Tibial artery (tissue), 4 donors: ENCODE data around the gene SEMA4G.

ENCODE experiments used
- DNase-seq, 2 donors: peaks; one replicate each; pipeline ENCODE4 v3.0.0-alpha.2; 2019
- H3K27ac ChIP-seq, 2 donors: fragments of 200-600 bp; sonication (generic) in 1 of 2; 1 replicate in 1 of 2; 2 replicates in 1 of 2; pipeline ENCODE4 v1.5.1; 2018 to 2019; ENCODE audit warnings: mild to moderate bottlenecking in 1 of 2
- H3K27me3 ChIP-seq, 2 donors: fragments of 200-600 bp; sonication (generic) in 1 of 2; one replicate each; pipeline versions ENCODE4 v1.5.1 to v1.6.0; 2016 to 2019
- H3K36me3 ChIP-seq, 3 donors: fragments of 200-600 bp; sonication (generic) in 2 of 3; one replicate each; pipeline ENCODE4 v1.5.1; 2016 to 2019; ENCODE audit warnings: mild to moderate bottlenecking in 2 of 3
- H3K4me1 ChIP-seq, 4 donors: fragments of 200-600 bp; sonication (generic) in 2 of 4; 1 replicate in 3 of 4; 2 replicates in 1 of 4; pipeline ENCODE4 v1.5.1; 2016 to 2019
- H3K4me3 ChIP-seq, 2 donors: fragments of 200-600 bp; sonication (generic) in 1 of 2; 1 replicate in 1 of 2; 2 replicates in 1 of 2; pipeline ENCODE4 v1.5.1; 2018 to 2019; ENCODE audit warnings: mild to moderate bottlenecking in 2 of 2
- H3K9me3 ChIP-seq, 3 donors: fragments of 200-600 bp; sonication (generic) in 1 of 3; one replicate each; pipeline ENCODE4 v1.5.1; 2016 to 2019
- intact Hi-C: fragments of 100-400 bp; cut with DNase I; formaldehyde crosslinking; loops from one replicate; pipeline ENCODE4 v1.15.0; 2023; ENCODE audit warnings: low total_unique reads
- TF ChIP-seq, protein P1 (sequence below), 2 experiments: fragments of 200-600 bp in 1 of 2; fragments of 450-650 bp in 1 of 2; IDR thresholded peaks; one replicate each; pipeline ENCODE4 v1.5.1; 2017 to 2019; ENCODE audit warnings: antibody characterized with exemption in 2 of 2, mild to moderate bottlenecking in 1 of 2, moderate library complexity in 1 of 2

SEMA4G gene

DNA sequence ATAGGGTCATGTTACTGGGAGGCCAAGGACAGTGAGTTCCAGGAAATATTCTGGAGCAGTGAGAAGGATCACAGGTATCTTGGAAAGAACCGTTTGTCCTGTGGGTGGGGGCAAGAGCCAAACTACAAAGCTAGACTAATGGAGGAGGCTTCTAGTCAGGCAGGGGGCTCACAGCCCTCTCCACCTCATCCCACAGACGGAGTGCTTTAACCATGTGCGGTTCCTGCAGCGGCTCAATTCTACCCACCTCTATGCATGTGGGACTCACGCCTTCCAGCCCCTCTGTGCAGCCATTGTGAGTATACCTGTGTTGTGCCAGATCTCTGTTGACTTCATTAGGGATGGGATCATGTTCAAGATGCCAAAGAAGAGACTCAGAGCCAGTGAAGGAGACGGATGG lies 8.1 kb downstream of the SEMA4G start:
- H3K36me3 ChIP-seq = peaks cover 13 to 58% (median 36%) of the 10 kb centered on the region in 3 donors
- H3K4me1 ChIP-seq = no peaks in the 10 kb centered on the region
- H3K27me3 ChIP-seq = no peaks in the 10 kb centered on the region
- no peaks in the 10 kb centered on the region for H3K9me3 ChIP-seq
- H3K27ac ChIP-seq = no peak overlapping the region
- TF ChIP-seq, protein P1, sequence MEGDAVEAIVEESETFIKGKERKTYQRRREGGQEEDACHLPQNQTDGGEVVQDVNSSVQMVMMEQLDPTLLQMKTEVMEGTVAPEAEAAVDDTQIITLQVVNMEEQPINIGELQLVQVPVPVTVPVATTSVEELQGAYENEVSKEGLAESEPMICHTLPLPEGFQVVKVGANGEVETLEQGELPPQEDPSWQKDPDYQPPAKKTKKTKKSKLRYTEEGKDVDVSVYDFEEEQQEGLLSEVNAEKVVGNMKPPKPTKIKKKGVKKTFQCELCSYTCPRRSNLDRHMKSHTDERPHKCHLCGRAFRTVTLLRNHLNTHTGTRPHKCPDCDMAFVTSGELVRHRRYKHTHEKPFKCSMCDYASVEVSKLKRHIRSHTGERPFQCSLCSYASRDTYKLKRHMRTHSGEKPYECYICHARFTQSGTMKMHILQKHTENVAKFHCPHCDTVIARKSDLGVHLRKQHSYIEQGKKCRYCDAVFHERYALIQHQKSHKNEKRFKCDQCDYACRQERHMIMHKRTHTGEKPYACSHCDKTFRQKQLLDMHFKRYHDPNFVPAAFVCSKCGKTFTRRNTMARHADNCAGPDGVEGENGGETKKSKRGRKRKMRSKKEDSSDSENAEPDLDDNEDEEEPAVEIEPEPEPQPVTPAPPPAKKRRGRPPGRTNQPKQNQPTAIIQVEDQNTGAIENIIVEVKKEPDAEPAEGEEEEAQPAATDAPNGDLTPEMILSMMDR (IDR thresholded peaks at IDR 0.05) = no peak
- intact Hi-C loops = no loop called here
- H3K4me3 ChIP-seq = no peak overlapping the region
- no peak for DNase-seq

DNA sequence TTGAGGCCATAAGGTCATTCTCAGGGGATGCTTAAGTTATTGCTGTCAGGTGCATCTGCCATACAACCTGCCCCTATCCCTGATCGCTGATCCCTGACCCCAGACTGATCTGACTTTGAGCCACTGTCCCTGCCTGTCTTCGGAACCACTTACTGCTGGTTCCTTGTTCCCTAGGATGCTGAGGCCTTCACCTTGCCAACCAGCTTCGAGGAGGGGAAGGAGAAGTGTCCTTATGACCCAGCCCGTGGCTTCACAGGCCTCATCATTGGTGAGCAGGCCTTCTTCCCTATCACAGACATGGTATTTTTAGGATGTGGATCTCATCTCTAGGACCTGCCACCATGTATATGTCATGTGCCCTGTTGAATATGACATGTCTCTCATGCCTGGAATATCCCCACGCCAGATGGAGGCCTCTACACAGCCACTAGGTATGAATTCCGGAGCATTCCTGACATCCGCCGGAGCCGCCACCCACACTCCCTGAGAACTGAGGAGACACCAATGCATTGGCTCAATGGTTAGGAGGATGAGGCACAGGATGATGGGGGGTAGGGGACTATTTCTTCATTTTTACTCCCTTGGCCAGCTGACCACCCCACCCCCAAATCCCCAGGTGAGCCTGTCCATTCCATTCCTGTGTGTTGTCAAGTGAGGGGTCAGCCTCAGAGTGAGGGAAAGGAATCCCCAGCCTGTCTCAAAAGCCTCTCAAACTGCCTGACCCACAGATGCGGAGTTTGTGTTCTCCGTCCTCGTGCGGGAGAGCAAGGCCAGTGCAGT lies 9.0 kb downstream of the SEMA4G start:
- no peaks in the 10 kb centered on the region for H3K27me3 ChIP-seq
- TF ChIP-seq, protein P1 (IDR thresholded peaks at IDR 0.05) = no peak
- peaks cover 13 to 67% (median 44%) of the 10 kb centered on the region in 3 donors for H3K36me3 ChIP-seq
- no peak overlapping the region for H3K27ac ChIP-seq
- H3K9me3 ChIP-seq = no peaks in the 10 kb centered on the region
- no peaks in the 10 kb centered on the region for H3K4me1 ChIP-seq
- no peak overlapping the region for H3K4me3 ChIP-seq
- intact Hi-C loops = no loop called here
- DNase-seq = no peak

DNA sequence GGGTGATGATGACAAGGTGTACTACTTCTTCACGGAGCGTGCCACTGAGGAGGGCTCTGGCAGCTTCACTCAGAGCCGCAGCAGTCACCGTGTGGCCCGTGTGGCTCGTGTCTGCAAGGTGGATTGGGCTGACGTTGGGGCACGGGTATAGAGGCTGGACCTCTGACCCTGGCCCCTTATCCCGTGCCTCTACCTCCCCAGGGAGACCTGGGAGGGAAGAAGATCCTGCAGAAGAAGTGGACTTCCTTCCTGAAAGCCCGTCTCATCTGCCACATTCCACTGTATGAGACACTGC lies 9.5 kb downstream of the SEMA4G start:
- Histone ChIP-seq H3K9me3 (no peaks in the 10 kb centered on the region), H3K27me3 (no peaks in the 10 kb centered on the region), H3K36me3 (peaks cover 13 to 72% (median 50%) of the 10 kb centered on the region in 3 donors), H3K27ac (no peak overlapping the region), H3K4me1 (no peaks in the 10 kb centered on the region), H3K4me3 (no peak overlapping the region)
- intact Hi-C loops = no loop called here
- DNase-seq = no peak
- TF ChIP-seq, protein P1 (IDR thresholded peaks at IDR 0.05) = no peak

DNA sequence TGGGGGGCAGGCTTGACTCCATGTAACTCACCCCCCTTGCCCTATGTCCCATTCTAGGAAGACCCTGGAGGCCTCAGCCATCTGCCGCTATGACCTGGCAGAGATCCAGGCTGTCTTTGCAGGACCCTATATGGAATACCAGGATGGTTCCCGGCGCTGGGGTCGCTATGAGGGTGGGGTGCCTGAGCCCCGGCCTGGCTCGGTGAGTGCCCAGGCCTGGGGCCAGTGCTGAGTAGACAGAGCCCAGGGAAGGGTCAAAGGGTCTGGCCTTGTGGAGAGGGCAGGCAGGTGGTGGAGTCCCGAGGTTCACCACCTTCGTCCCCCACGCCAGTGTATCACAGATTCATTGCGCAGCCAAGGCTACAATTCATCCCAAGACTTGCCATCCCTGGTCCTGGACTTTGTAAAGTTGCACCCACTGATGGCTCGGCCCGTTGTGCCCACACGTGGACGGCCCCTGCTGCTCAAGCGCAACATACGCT lies 10.5 kb downstream of the SEMA4G start:
- H3K36me3 ChIP-seq = peaks cover 13 to 82% (median 50%) of the 10 kb centered on the region in 3 donors

DNA sequence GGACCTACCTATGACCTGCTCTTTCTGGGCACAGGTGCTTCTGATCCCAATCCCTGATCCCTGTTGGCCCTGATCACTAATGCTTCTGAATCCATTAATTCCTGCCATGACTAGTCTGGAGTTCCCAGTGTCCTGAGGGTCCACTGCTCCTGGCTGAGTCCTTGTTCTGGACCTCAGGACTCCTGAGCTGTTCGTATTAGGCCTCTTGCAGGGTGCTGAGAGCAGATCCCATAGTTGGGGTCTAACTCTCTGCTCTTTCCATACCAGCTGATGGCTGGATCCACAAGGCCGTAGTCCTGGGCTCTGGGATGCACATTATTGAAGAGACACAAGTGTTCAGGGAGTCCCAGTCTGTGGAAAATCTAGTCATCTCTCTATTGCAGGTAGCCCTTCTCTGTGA lies 11.0 kb downstream of the SEMA4G start:
- intact Hi-C loops = no loop called here
- TF ChIP-seq, protein P1 (IDR thresholded peaks at IDR 0.05) = no peak
- Histone ChIP-seq H3K4me3 (no peak overlapping the region), H3K36me3 (peaks cover 13 to 86% (median 50%) of the 10 kb centered on the region in 3 donors), H3K9me3 (no peaks in the 10 kb centered on the region), H3K27me3 (no peaks in the 10 kb centered on the region), H3K4me1 (no peaks in the 10 kb centered on the region), H3K27ac (no peak overlapping the region)
- DNase-seq = peak in 1 of 2 donors; percentile 19

More for the DNA sequence above, 10.5 kb downstream of the SEMA4G start:
- peak in 1 of 2 donors; percentile 61 for DNase-seq
- intact Hi-C loops = no loop called here
- Histone ChIP-seq H3K27me3 (no peaks in the 10 kb centered on the region), H3K4me1 (no peaks in the 10 kb centered on the region), H3K4me3 (no peak overlapping the region), H3K27ac (no peak overlapping the region), H3K9me3 (no peaks in the 10 kb centered on the region)
- TF ChIP-seq, protein P1 (IDR thresholded peaks at IDR 0.05) = no peak
